Transverse colon (tissue), 4 donors: ENCODE results near the gene HSPH1. TPM values are rescaled to one million over a fixed set of nuclear protein-coding genes. Genes with fewer than 3 reads are reported as not detected.

Experiments
- DNase-seq: peaks from one replicate; pipeline ENCODE4 v3.0.0-alpha.2; 2019
- H3K27ac ChIP-seq, 4 donors: fragments of 200-600 bp; sonication (generic); 2 replicates each; pipeline ENCODE4 v1.5.1; 2016 to 2018; ENCODE audit warnings: inconsistent platforms in 4 of 4
- H3K27me3 ChIP-seq: fragments of 200-600 bp; sonication (generic); 2 replicates; pipeline ENCODE4 v1.5.1; 2017; ENCODE audit warnings: inconsistent platforms
- H3K36me3 ChIP-seq, 4 donors: fragments of 200-600 bp; sonication (generic); 2 replicates each; pipeline ENCODE4 v1.5.1; 2017 to 2019; ENCODE audit warnings: inconsistent platforms in 4 of 4
- H3K4me1 ChIP-seq, 4 donors: fragments of 200-600 bp; sonication (generic); 2 replicates each; pipeline ENCODE4 v1.5.1; 2017 to 2020; ENCODE audit warnings: inconsistent platforms in 4 of 4
- H3K4me3 ChIP-seq, 4 donors: fragments of 200-600 bp; sonication (generic); 1 replicate in 1 of 4; 2 replicates in 3 of 4; pipeline versions ENCODE4 v1.5.1 to v1.6.1; 2017 to 2019; ENCODE audit warnings: inconsistent platforms in 4 of 4
- H3K9me3 ChIP-seq, 2 donors: fragments of 200-600 bp; sonication (generic); 2 replicates each; pipeline ENCODE4 v1.5.1; 2017 to 2019; ENCODE audit warnings: inconsistent platforms in 2 of 2
- CTCF ChIP-seq, 5 experiments: fragments of 200-600 bp in 3 of 5; fragments of 450-650 bp in 2 of 5; sonication (generic) in 3 of 5; IDR thresholded peaks; 1 replicate in 2 of 5; 2 replicates in 3 of 5; pipeline ENCODE4 v1.5.1; 2016 to 2017; ENCODE audit warnings: antibody characterized with exemption in 5 of 5, inconsistent platforms in 3 of 5, mild to moderate bottlenecking in 2 of 5, moderate library complexity in 1 of 5
- EP300 ChIP-seq: sonication (generic); formaldehyde crosslinking; IDR thresholded peaks from one replicate; pipeline ENCODE4 v1.6.1; 2017; ENCODE audit warnings: antibody characterized with exemption, low read depth
- POLR2A ChIP-seq: fragments of 450-650 bp; IDR thresholded peaks from one replicate; pipeline ENCODE4 v1.6.1; 2016; ENCODE audit warnings: antibody characterized with exemption, mild to moderate bottlenecking, moderate library complexity
- POLR2AphosphoS5 ChIP-seq, 3 donors: sonication (generic); formaldehyde crosslinking; IDR thresholded peaks; one replicate each; pipeline ENCODE4 v1.6.1; 2016; ENCODE audit warnings: antibody characterized with exemption in 3 of 3
- WGBS, 2 donors: methylation state at CpG; one replicate each; pipeline ENCODE4 v1.1.5; 2018; ENCODE audit warnings: low coverage in 1 of 2; 5-methylcytosine and 5-hydroxymethylcytosine counted together
- in situ Hi-C, 4 donors: fragments of 200-750 bp; cut with MboI; loops; one replicate each; pipeline versions ENCODE4 v1.15.0 to v1.15.1; 2017; ENCODE audit warnings: low sequenced_read_pairs in 3 of 4, low pct_ligation_motif_present in 1 of 4, low pct_unique_long_range_greater_than_20kb in 1 of 4
- intact Hi-C: fragments of 100-400 bp; cut with DNase I; formaldehyde crosslinking; loops from one replicate; pipeline ENCODE4 v1.15.1; 2023; ENCODE audit warnings: low total_unique reads
- total RNA-seq, 4 donors: library from RNA; depleted of rRNA; stranded (reverse); fragments of >200 nt; gene quantifications; one replicate each; pipeline ENCODE4 v1.1.0, GENCODE V29; 2016

Gene HSPH1
- total RNA-seq, 4 donors from 2014 or later = 16.1 to 58.3 (median 30.7) TPM

DNA sequence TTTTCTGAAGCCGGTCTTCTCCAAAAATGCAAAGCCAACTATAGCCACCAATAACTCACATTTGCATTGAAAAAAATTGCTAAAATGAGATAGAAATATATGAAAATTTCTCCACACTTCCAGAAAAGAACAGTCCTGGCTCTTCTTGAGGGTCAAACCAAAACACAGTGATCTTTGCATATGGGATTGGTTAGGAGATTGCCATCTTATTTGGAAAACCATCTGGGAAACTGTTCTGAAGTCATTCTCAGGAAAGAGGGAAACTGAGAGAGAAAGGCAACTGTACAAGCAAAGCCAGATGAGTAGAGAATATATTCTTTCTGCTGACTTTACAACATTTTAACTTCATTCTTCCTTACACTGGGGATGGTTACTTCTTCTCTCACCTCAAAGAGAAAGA is 54.6 kb downstream of the HSPH1 start:
- in situ Hi-C loops (no loop called here), intact Hi-C loops (no loop called here)
- Histone ChIP-seq H3K27ac (no peak overlapping the region), H3K4me3 (no peak overlapping the region), H3K4me1 (no peaks in the 10 kb centered on the region), H3K27me3 (no peaks in the 10 kb centered on the region), H3K36me3 (no peaks in the 10 kb centered on the region), H3K9me3 (no peaks in the 10 kb centered on the region)
- 96% methylated on average over 1 of the region's 1 CpG; no CpG with 5 or more reads in 1 of the 2 donors for WGBS, 2 donors
- TF ChIP-seq EP300 = no peak
- no peak for TF ChIP-seq POLR2A
- no peak for TF ChIP-seq CTCF (IDR thresholded peaks at IDR 0.05)
- no peak for TF ChIP-seq POLR2AphosphoS5 (IDR thresholded peaks at IDR 0.05)
- no peak for DNase-seq

DNA sequence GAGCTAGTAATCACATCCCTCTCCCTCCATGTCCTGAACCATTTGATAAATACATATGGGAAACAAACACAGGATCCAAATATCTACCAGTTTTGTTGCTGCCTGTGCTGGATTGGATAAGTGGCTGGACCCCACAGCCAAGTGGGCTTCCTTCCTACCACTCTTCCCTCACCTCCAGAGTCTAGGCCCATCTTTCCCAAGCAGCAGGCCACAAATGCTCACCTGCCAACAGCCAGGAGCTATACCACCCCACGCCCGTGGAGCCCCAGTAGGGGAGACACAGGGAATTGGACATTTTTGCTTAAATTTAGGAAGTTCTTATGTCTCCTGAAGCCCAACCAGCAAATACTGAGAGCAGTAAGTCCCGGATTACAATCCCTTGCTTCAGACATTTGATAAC is 55.8 kb downstream of the HSPH1 start:
- Histone ChIP-seq H3K36me3 (no peaks in the 10 kb centered on the region), H3K27ac (no peak overlapping the region), H3K4me1 (no peaks in the 10 kb centered on the region), H3K9me3 (no peaks in the 10 kb centered on the region), H3K4me3 (no peak overlapping the region), H3K27me3 (no peaks in the 10 kb centered on the region)
- WGBS, 2 donors = 80 to 91% methylated on average over 1 to 3 of the region's 3 CpGs
- no peak for TF ChIP-seq POLR2A
- TF ChIP-seq EP300 = no peak
- TF ChIP-seq CTCF (IDR thresholded peaks at IDR 0.05) = no peak
- TF ChIP-seq POLR2AphosphoS5 (IDR thresholded peaks at IDR 0.05) = no peak
- DNase-seq = no peak
- intact Hi-C loops = no loop called here
- in situ Hi-C loops = no loop called here

DNA sequence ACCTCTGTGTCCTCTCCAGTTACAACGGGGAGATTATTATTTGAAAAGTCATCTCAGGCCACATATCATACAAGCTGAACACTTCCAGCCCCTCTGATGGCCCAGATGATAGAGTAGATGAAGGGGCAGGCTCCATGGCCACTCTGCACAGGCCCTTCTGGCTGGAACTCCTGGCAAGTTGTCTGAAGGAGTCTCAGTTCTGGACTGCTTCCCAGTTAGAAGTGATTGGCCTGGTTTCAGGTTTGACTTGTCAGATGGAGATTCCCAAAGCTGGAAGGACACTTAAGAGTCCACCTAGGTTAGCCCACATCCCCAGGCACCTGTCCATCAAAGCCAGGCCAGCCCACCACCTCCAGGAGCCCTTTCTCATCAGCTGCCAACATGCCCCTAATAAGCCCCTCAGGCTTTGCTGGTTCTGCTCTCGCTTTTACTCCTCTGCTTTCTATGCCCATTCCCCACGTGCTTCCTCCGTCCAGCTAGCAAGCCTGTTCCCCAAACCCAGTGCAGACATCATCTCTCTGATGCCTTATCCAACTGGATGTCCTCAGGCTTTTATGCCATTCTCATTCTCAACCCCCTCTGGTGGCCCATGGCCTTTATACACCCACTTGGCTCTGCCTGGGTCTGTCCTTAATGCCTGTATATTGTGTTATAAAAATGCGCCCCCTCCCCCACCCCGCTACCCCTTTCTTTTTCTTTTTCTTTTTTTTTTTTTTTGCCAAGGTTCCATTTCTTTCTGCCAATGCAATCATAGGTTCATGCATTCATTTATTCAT is 56.5 kb downstream of the HSPH1 start:
- Histone ChIP-seq H3K27me3 (no peaks in the 10 kb centered on the region), H3K4me1 (no peaks in the 10 kb centered on the region), H3K27ac (no peak overlapping the region), H3K4me3 (no peak overlapping the region), H3K9me3 (no peaks in the 10 kb centered on the region), H3K36me3 (no peaks in the 10 kb centered on the region)
- intact Hi-C loops = no loop called here
- no peak for DNase-seq
- no peak for TF ChIP-seq CTCF (IDR thresholded peaks at IDR 0.05)
- TF ChIP-seq EP300 = no peak
- no peak for TF ChIP-seq POLR2A
- no peak for TF ChIP-seq POLR2AphosphoS5 (IDR thresholded peaks at IDR 0.05)
- in situ Hi-C loops = no loop called here
- 82 to 89% methylated on average over 4 to 6 of the region's 6 CpGs for WGBS, 2 donors

DNA sequence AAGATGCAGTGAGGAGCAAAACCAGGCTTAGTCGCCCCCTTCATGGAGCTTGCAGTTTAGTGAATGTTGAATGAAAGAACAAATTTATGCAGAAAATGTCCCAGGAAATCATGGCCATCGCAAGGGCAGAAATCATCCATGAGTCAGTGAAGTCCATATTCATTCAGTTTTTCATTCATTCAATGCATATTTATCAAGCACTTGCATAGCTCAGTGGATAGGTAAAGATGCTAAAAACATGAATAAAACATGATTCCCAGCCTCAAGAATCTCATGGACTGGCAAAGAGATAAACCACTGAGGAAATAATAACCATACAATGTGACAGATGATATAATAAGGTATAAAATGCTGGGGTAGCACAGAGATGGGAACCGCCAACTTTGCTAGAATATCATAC is 58.8 kb downstream of the HSPH1 start:
- intact Hi-C loops = no loop called here

More for the DNA sequence above, 58.8 kb downstream of the HSPH1 start:
- no peak for DNase-seq
- peaks cover 3% of the 10 kb centered on the region for H3K27me3 ChIP-seq
- H3K27ac ChIP-seq = no peak overlapping the region
- H3K4me1 ChIP-seq = no peaks in the 10 kb centered on the region
- no peaks in the 10 kb centered on the region for H3K9me3 ChIP-seq
- no peaks in the 10 kb centered on the region for H3K36me3 ChIP-seq
- in situ Hi-C loops = no loop called here
- WGBS, 2 donors = 94 to 95% methylated on average over 3 of the region's 3 CpGs
- no peak overlapping the region for H3K4me3 ChIP-seq
- no peak for TF ChIP-seq CTCF (IDR thresholded peaks at IDR 0.05)
- TF ChIP-seq EP300 = no peak
- TF ChIP-seq POLR2A = no peak
- no peak for TF ChIP-seq POLR2AphosphoS5 (IDR thresholded peaks at IDR 0.05)
